ENCODE results near the gene FOXM1. TPM values are rescaled to one million over a fixed set of nuclear protein-coding genes. Genes with fewer than 3 reads are reported as not detected.

Gene FOXM1
- total RNA-seq, 2 experiments from 2014 or later = 119 to 131 TPM

DNA sequence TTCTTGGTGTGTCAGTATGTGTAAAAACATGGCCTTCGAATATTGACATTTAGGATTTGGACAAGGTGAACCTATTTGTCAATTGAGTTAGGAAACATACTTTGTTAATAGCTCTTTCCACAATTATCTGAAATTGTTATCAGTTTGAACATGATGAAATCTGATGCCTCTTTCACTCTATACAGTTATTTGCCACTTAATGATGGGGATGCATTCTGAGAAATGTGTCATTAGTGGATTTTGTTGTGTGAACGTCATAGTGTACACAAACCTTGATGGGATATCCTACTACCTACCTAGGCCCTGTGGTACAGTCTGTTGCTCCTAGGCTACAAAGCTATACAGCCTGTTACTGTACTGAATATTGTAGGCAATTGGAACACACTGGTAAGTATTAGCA is 18.5 kb upstream of the FOXM1 start:
- Mint-ChIP-seq H3K4me3 (no peak overlapping the region), H3K9me3 (no peaks in the 10 kb centered on the region), H3K36me3 (ENCODE audit: low read depth) (no peaks in the 10 kb centered on the region), H3K27ac (no peak overlapping the region), H3K27me3 (no peaks in the 10 kb centered on the region), H3K4me1 (peaks cover 18% of the 10 kb centered on the region)
- no peak for DNase-seq
- ChIA-PET POLR2A (no interaction called here), CTCF (interaction anchor here (0.6 kb wide), 1 partner anchor 33 kb away, joined by 3 read pairs; no protein-coding TSS in a partner anchor)

- CTCF ChIA-PET = interaction anchor here (1.4 kb wide), 1 partner anchor 10 kb away, joined by 3 read pairs; no protein-coding TSS in a partner anchor
Measured at GRCh38 chr12:2895051-2895451, 18.1 kb upstream of the FOXM1 start.

GRCh38 chr12:2893007-2893406 is 16.0 kb upstream of the FOXM1 start:
- no peak for DNase-seq
- peaks cover 12% of the 10 kb centered on the region for H3K36me3 Mint-ChIP-seq (ENCODE audit: low read depth)
- POLR2A ChIA-PET = no interaction called here
- H3K9me3 Mint-ChIP-seq = no peaks in the 10 kb centered on the region
- H3K4me3 Mint-ChIP-seq = peak overlapping the region; percentile 28
- CTCF ChIA-PET = interaction anchor here (0.7 to 1.2 kb wide), 3 partner anchors 21 to 580 kb away, joined by 3 to 4 read pairs (median 3); no protein-coding TSS in a partner anchor
- peaks cover 35% of the 10 kb centered on the region for H3K4me1 Mint-ChIP-seq
- H3K27me3 Mint-ChIP-seq = no peaks in the 10 kb centered on the region
- no peak overlapping the region for H3K27ac Mint-ChIP-seq

More at GRCh38 chr12:2895051-2895451, 18.1 kb upstream of the FOXM1 start:
- no peaks in the 10 kb centered on the region for H3K9me3 Mint-ChIP-seq
- DNase-seq = no peak
- peaks cover 23% of the 10 kb centered on the region for H3K4me1 Mint-ChIP-seq
- POLR2A ChIA-PET = no interaction called here
- no peak overlapping the region for H3K4me3 Mint-ChIP-seq
- no peaks in the 10 kb centered on the region for H3K36me3 Mint-ChIP-seq (ENCODE audit: low read depth)
- no peak overlapping the region for H3K27ac Mint-ChIP-seq
- H3K27me3 Mint-ChIP-seq = no peaks in the 10 kb centered on the region

DNA sequence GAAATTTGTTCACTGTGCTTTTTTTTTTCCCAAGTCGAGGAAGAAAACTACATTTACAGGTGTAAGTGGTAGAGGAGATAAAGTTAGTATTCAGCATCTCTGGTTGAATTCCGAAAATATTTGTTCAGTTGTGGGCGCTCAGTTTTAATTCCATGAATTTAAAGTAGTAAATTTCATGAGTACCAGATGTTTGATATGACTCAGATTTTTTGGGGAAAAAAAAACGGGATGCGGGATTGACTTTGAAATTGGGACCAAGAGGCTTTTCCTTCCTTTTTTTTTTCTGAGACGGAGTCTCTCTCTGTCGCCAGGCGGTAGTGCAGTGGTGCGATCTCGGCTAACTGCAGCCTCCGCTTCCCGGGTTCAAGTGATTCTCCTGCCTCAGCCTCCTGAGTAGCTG is 15.3 kb upstream of the FOXM1 start:
- H3K9me3 Mint-ChIP-seq = no peaks in the 10 kb centered on the region
- peak overlapping the region; percentile 95 for H3K4me3 Mint-ChIP-seq
- ChIA-PET CTCF (interaction anchor here (0.6 to 1.2 kb wide), 6 partner anchors 22 to 580 kb away, joined by 3 to 4 read pairs (median 3); no protein-coding TSS in a partner anchor), POLR2A (interaction anchor here (0.7 kb wide), 2 partner anchors 9 to 1391 kb away, joined by 3 read pairs; no protein-coding TSS in a partner anchor)
- no peak overlapping the region for H3K27ac Mint-ChIP-seq
- no peak for DNase-seq
- peaks cover 18% of the 10 kb centered on the region for H3K36me3 Mint-ChIP-seq (ENCODE audit: low read depth)
- no peaks in the 10 kb centered on the region for H3K27me3 Mint-ChIP-seq
- peaks cover 41% of the 10 kb centered on the region for H3K4me1 Mint-ChIP-seq

GRCh38 chr12:2891240-2892053 is 14.5 kb upstream of the FOXM1 start:
- H3K36me3 Mint-ChIP-seq (ENCODE audit: low read depth) = peaks cover 21% of the 10 kb centered on the region
- H3K4me3 Mint-ChIP-seq = peak overlapping the region; percentile 95
- ChIA-PET POLR2A (interaction anchor here (0.7 kb wide), 1 partner anchor 10 kb away, joined by 3 read pairs; no protein-coding TSS in a partner anchor), CTCF (interaction anchor here (0.6 to 2.6 kb wide), 4 partner anchors 22 to 265 kb away, joined by 3 to 10 read pairs (median 3); no protein-coding TSS in a partner anchor)
- no peaks in the 10 kb centered on the region for H3K27me3 Mint-ChIP-seq
- H3K4me1 Mint-ChIP-seq = peaks cover 41% of the 10 kb centered on the region
- no peaks in the 10 kb centered on the region for H3K9me3 Mint-ChIP-seq
- peak; percentile 29 for DNase-seq
- peak overlapping the region; percentile 64 for H3K27ac Mint-ChIP-seq

- peaks cover 25% of the 10 kb centered on the region for H3K36me3 Mint-ChIP-seq (ENCODE audit: low read depth)
- POLR2A ChIA-PET = interaction anchor here (1.4 kb wide), 1 partner anchor 14 kb away, joined by 4 read pairs; the partner anchor contains the start of genes FOXM1 and RHNO1
- no peaks in the 10 kb centered on the region for H3K9me3 Mint-ChIP-seq
- peak within 1 kb of the TSS; percentile 95 for H3K4me3 Mint-ChIP-seq
- peak within 1 kb of the TSS; percentile 87 for H3K27ac Mint-ChIP-seq
- no peaks in the 10 kb centered on the region for H3K27me3 Mint-ChIP-seq
- H3K4me1 Mint-ChIP-seq = peaks cover 41% of the 10 kb centered on the region
- peak; percentile 98 for DNase-seq
- CTCF ChIA-PET = interaction anchor here (0.6 to 2.6 kb wide), 3 partner anchors 32 to 81 kb away, joined by 3 to 10 read pairs (median 3); no protein-coding TSS in a partner anchor
Measured at GRCh38 chr12:2890388-2891239, 13.6 kb upstream of the FOXM1 start, which contains the start of gene TULP3. TULP3 (plus strand) TSS chr12:2890891; CDS start chr12:2890948, 57 bp downstream.

DNA sequence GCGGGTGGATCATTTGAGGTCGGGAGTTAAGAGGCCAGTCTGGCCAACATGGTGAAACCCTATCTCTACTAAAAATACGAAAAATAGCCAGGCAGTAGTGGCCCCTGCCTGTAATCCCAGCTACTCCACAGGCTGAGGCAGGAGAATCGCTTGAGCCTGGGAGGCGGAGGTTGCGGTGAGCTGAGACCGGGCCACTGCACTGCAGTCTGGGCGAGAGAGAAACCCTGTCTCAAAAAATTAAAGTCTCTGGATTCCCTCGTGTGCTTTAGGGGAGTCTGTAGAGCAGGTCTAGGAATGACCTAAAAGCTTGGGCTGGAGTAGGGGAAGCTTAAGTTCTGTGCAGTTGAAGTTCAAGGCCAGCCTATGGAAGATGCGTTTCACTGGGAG is 13.0 kb upstream of the FOXM1 start:
- Mint-ChIP-seq H3K4me3 (peak overlapping the region; percentile 95), H3K36me3 (ENCODE audit: low read depth) (peaks cover 28% of the 10 kb centered on the region), H3K4me1 (peaks cover 44% of the 10 kb centered on the region), H3K9me3 (no peaks in the 10 kb centered on the region), H3K27ac (peak overlapping the region; percentile 87), H3K27me3 (no peaks in the 10 kb centered on the region)
- POLR2A ChIA-PET = interaction anchor here (1.4 kb wide), 1 partner anchor 13 kb away, joined by 4 read pairs; the partner anchor contains the start of genes FOXM1 and RHNO1
- CTCF ChIA-PET = interaction anchor here (1.3 to 2.6 kb wide), 3 partner anchors 9 to 80 kb away, joined by 3 to 10 read pairs (median 3); no protein-coding TSS in a partner anchor
- DNase-seq = no peak

GRCh38 chr12:2886768-2887450 is 9.9 kb upstream of the FOXM1 start:
- no peak for DNase-seq
- Mint-ChIP-seq H3K4me3 (no peak overlapping the region), H3K4me1 (peaks cover 49% of the 10 kb centered on the region), H3K36me3 (ENCODE audit: low read depth) (peaks cover 37% of the 10 kb centered on the region), H3K27ac (no peak overlapping the region), H3K27me3 (no peaks in the 10 kb centered on the region), H3K9me3 (no peaks in the 10 kb centered on the region)
- ChIA-PET POLR2A (no interaction called here), CTCF (interaction anchor here (0.6 to 1.0 kb wide), 2 partner anchors 19 to 74 kb away, joined by 3 to 4 read pairs; no protein-coding TSS in a partner anchor)

DNA sequence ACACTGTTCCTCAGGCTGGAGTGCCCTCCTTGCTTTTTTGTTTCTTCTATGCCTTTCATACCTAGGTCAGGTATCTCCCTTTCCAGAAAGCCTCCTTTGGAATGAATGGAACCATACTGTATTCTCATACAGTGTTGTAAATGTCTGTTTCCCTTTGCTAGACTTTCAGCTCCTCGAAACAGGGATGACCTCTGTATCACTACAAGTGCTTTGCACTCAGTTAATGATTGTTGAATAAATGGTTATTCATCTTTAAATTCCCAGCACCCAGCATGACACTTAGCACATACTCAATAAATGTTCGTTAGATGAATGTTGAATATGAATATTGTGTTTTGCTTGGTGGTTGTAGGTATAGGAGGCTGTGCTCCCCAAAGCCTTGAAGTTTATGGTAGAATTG is 7.8 kb upstream of the FOXM1 start:
- peak overlapping the region; percentile 19 for H3K27ac Mint-ChIP-seq
- peaks cover 46% of the 10 kb centered on the region for H3K36me3 Mint-ChIP-seq (ENCODE audit: low read depth)
- CTCF ChIA-PET = interaction anchor here (0.5 to 2.0 kb wide), 7 partner anchors 8 to 1957 kb away, joined by 3 to 6 read pairs (median 4); partner anchors contain the start of genes FOXM1 and RHNO1
- H3K27me3 Mint-ChIP-seq = no peaks in the 10 kb centered on the region
- H3K4me1 Mint-ChIP-seq = peaks cover 45% of the 10 kb centered on the region
- DNase-seq = no peak
- no peaks in the 10 kb centered on the region for H3K9me3 Mint-ChIP-seq
- POLR2A ChIA-PET = interaction anchor here (0.6 kb wide), 1 partner anchor 190 kb away, joined by 3 read pairs; no protein-coding TSS in a partner anchor
- H3K4me3 Mint-ChIP-seq = no peak overlapping the region

GRCh38 chr12:2879853-2880252 is 2.9 kb upstream of the FOXM1 start:
- Mint-ChIP-seq H3K4me3 (peak overlapping the region; percentile 89), H3K9me3 (no peaks in the 10 kb centered on the region), H3K27ac (peak overlapping the region; percentile 81), H3K4me1 (peaks cover 51% of the 10 kb centered on the region), H3K27me3 (no peaks in the 10 kb centered on the region), H3K36me3 (ENCODE audit: low read depth) (peaks cover 48% of the 10 kb centered on the region)
- POLR2A ChIA-PET = no interaction called here
- peak; percentile 23 for DNase-seq
- CTCF ChIA-PET = interaction anchor here (1.0 kb wide), 2 partner anchors 11 to 26 kb away, joined by 3 to 4 read pairs; no protein-coding TSS in a partner anchor

GRCh38 chr12:2877953-2878732 is 1.2 kb upstream of the FOXM1 start:
- DNase-seq = no peak
- CTCF ChIA-PET = interaction anchor here (0.8 to 1.3 kb wide), 2 partner anchors 14 to 17 kb away, joined by 3 to 5 read pairs; no protein-coding TSS in a partner anchor
- POLR2A ChIA-PET = interaction anchor here (1.6 kb wide), 1 partner anchor 12 kb away, joined by 4 read pairs; the partner anchor contains the start of gene TULP3
- Mint-ChIP-seq H3K9me3 (no peaks in the 10 kb centered on the region), H3K4me3 (peak overlapping the region; percentile 89), H3K27me3 (no peaks in the 10 kb centered on the region), H3K36me3 (ENCODE audit: low read depth) (peaks cover 54% of the 10 kb centered on the region), H3K27ac (peak overlapping the region; percentile 100), H3K4me1 (peaks cover 51% of the 10 kb centered on the region)

All from activated CD4-positive, alpha-beta T cell treated with anti-CD3 and anti-CD28 coated beads, Interleukin-2, amount 10 ng/mL, durations not matched to agents 7 days and 5 days (primary cell).